Heart right ventricle (tissue), 16 donors: ENCODE results near the gene INPP5D. TPM values are rescaled to one million over a fixed set of nuclear protein-coding genes. Genes with fewer than 3 reads are reported as not detected.

Experiments used
- ATAC-seq, 8 donors: fragments of 200-7000 bp; cut with Tn5 transposase; one replicate each; pipeline ENCODE4 v1.9.1; 2020; ENCODE audit warnings: mild to moderate bottlenecking in 8 of 8, moderate library complexity in 8 of 8, moderate number of reproducible peaks in 1 of 8
- DNase-seq, 2 donors: peaks; one replicate each; pipeline ENCODE4 v3.0.0-alpha.2; 2020
- H3K27ac ChIP-seq, 10 donors: fragments of 200-600 bp; sonication (generic) in 2 of 10; one replicate each; pipeline versions ENCODE4 v1.5.0 to v1.8.0; 2020 to 2022; ENCODE audit warnings: mild to moderate bottlenecking in 3 of 10
- H3K27me3 ChIP-seq, 7 donors: fragments of 200-600 bp; one replicate each; pipeline ENCODE4 v1.8.0; 2021 to 2022; ENCODE audit warnings: mild to moderate bottlenecking in 2 of 7
- H3K36me3 ChIP-seq, 9 donors: fragments of 200-600 bp; sonication (generic) in 1 of 9; one replicate each; pipeline versions ENCODE4 v1.5.0 to v1.8.0; 2020 to 2022; ENCODE audit warnings: mild to moderate bottlenecking in 2 of 9
- H3K4me1 ChIP-seq, 9 donors: fragments of 200-600 bp; sonication (generic) in 1 of 9; one replicate each; pipeline versions ENCODE4 v1.5.0 to v1.8.0; 2020 to 2022; ENCODE audit warnings: mild to moderate bottlenecking in 4 of 9
- H3K4me3 ChIP-seq, 10 donors: fragments of 200-600 bp; sonication (generic) in 2 of 10; one replicate each; pipeline versions ENCODE4 v1.5.0 to v1.8.0; 2020 to 2022; ENCODE audit warnings: mild to moderate bottlenecking in 7 of 10, moderate library complexity in 2 of 10
- H3K9me3 ChIP-seq, 11 donors: fragments of 200-600 bp in 10 of 11; sonication (generic) in 2 of 11; one replicate each; pipeline versions ENCODE4 v1.5.0 to v1.8.0; 2013 to 2022; ENCODE audit warnings: mild to moderate bottlenecking in 2 of 11, control low read depth in 1 of 11, moderate library complexity in 1 of 11
- CTCF ChIP-seq, 9 donors: fragments of 200-600 bp; sonication (generic) in 2 of 9; IDR thresholded peaks; one replicate each; pipeline versions ENCODE4 v1.5.0 to v1.8.0; 2021 to 2022; ENCODE audit warnings: antibody characterized with exemption in 9 of 9, mild to moderate bottlenecking in 5 of 9, moderate library complexity in 1 of 9
- WGBS, 2 donors: extraction: QIAGEN DNeasy Blood & Tissue Kit; methylation state at CpG; one replicate each; pipeline ENCODE4 v1.1.7; 2013; ENCODE audit warnings: inconsistent platforms in 1 of 2; 5-methylcytosine and 5-hydroxymethylcytosine counted together
- intact Hi-C, 10 donors: fragments of 100-400 bp; cut with DNase I; formaldehyde crosslinking; loops; one replicate each; pipeline versions ENCODE4 v1.11.1 to v1.14.2; 2022
- polyA plus RNA-seq, 2 donors: library from polyadenylated mRNA; stranded (reverse); fragments of 200-250 nt; gene quantifications; one replicate each; pipeline ENCODE4 v1.2.3, GENCODE V29; 2013
- total RNA-seq, 10 donors: library from RNA; stranded (reverse); fragmentation: NEBNext Ultra II Directional in 3 of 10; extraction: Animal tissue kit (Norgen Biotek cat#: 25700) in 3 of 10; gene quantifications; one replicate each; pipeline versions ENCODE4 v1.2.1 to v1.2.4, GENCODE V29; 2021 to 2023
- donor health status: Arrhythmogenic right ventricular cardiomyopathy.
- donor health status: ischemic (EF 13 %, LVEDD 7.1; RV severe dilation, severe dysfunction).
- donor health status: healthy with polysubstance abuse.
- donor health status: DM: no; HTN: yes; CAD: no.
- donor health status: DM: no; HTN: no; CAD: no.
- donor health status: ischemic (EF 25% LVEDD 6.9; RV normal size, moderate dysfunction).
- donor health status: ischemic (EF 25% LVEDD 5.7; RV mildly dilated, moderate dysfunction).
- donor health status: healthy.
- donor health status: DM: yes; HTN: yes; CAD: no.
- donor health status: Ischemic cardiomyopathy.
- donor health status: ischemic (EF 35%, LVEDD 5.7; RV mildly dilated, moderate dysfunction).
- donor health status: nonischemic (EF 11% LVEDD 7.7; RV severe dilation, severe dysfunction).
- donor health status: DM: yes; HTN: yes; CAD: no.
- donor health status: PGD.
- donor health status: ischemic (EF 29% LVEDD 5.4; RV normal size, mild dysfunction).
- donor health status: nonischemic (EF 23%, LVEDD 6.1; RV moderate dilation, normal function).

INPP5D gene
- total and polyA plus RNA-seq, 12 donors: 2.9 to 17.2 (median 5.7) TPM

GRCh38 chr2:233174137-233174536 lies 114.0 kb downstream of the INPP5D start:
- H3K4me3 ChIP-seq: no peak overlapping the region
- 30 to 48% methylated on average over 7 of the region's 7 CpGs for WGBS, 2 donors
- H3K27me3 ChIP-seq: no peaks in the 10 kb centered on the region
- H3K36me3 ChIP-seq: peaks cover 0 to 94% (median 0%) of the 10 kb centered on the region in 9 donors
- TF ChIP-seq CTCF (IDR thresholded peaks at IDR 0.05): no peak
- H3K4me1 ChIP-seq: no peaks in the 10 kb centered on the region
- H3K9me3 ChIP-seq: no peaks in the 10 kb centered on the region
- intact Hi-C loops: no loop called here
- H3K27ac ChIP-seq: no peak overlapping the region
- DNase-seq: no peak
- peak in 3 of 8 donors; percentile 24 to 52 (median 52) for ATAC-seq

GRCh38 chr2:233178994-233179847 lies 119.1 kb downstream of the INPP5D start:
- Histone ChIP-seq H3K27ac (peak overlapping the region in 1 of 10 donors; percentile 47), H3K36me3 (peaks cover 0 to 91% (median 0%) of the 10 kb centered on the region in 9 donors), H3K9me3 (peaks cover 0 to 9% (median 0%) of the 10 kb centered on the region in 11 donors), H3K27me3 (no peaks in the 10 kb centered on the region), H3K4me1 (no peaks in the 10 kb centered on the region), H3K4me3 (no peak overlapping the region)
- intact Hi-C loops: no loop called here
- peak in 1 of 8 donors; percentile 87 for ATAC-seq
- 51 to 61% methylated on average over 14 of the region's 14 CpGs for WGBS, 2 donors
- TF ChIP-seq CTCF (IDR thresholded peaks at IDR 0.05): no peak
- DNase-seq: no peak

- intact Hi-C loops: no loop called here
- peaks cover 0 to 9% (median 0%) of the 10 kb centered on the region in 11 donors for H3K9me3 ChIP-seq
- no peaks in the 10 kb centered on the region for H3K27me3 ChIP-seq
- H3K36me3 ChIP-seq: peaks cover 0 to 91% (median 0%) of the 10 kb centered on the region in 9 donors
- TF ChIP-seq CTCF (IDR thresholded peaks at IDR 0.05): no peak
- 95 to 96% methylated on average over 5 of the region's 5 CpGs for WGBS, 2 donors
- peak overlapping the region in 1 of 10 donors; percentile 47 for H3K27ac ChIP-seq
- no peak overlapping the region for H3K4me3 ChIP-seq
- no peaks in the 10 kb centered on the region for H3K4me1 ChIP-seq
- DNase-seq: no peak
- no peak for ATAC-seq
Measured at GRCh38 chr2:233179848-233180366, 119.8 kb downstream of the INPP5D start.

- Histone ChIP-seq H3K27me3 (no peaks in the 10 kb centered on the region), H3K9me3 (peaks cover 0 to 9% (median 0%) of the 10 kb centered on the region in 11 donors), H3K4me3 (no peak overlapping the region), H3K27ac (no peak overlapping the region), H3K36me3 (peaks cover 0 to 97% (median 0%) of the 10 kb centered on the region in 9 donors), H3K4me1 (peaks cover 0 to 14% (median 0%) of the 10 kb centered on the region in 9 donors)
- intact Hi-C loops: no loop called here
- 82 to 84% methylated on average over 9 of the region's 9 CpGs for WGBS, 2 donors
- ATAC-seq (no peak), DNase-seq (no peak)
- TF ChIP-seq CTCF (IDR thresholded peaks at IDR 0.05): no peak
Measured at GRCh38 chr2:233183869-233184418, 123.8 kb downstream of the INPP5D start.
